Muscle layer of colon (tissue), 2 donors: Measurements from ENCODE around the gene CMYA5.
"Not testable (repeated sequence)": the region's sequence is repeated elsewhere in the genome, so short reads cannot be mapped to it uniquely, and the experiment has no call there.

Source experiments
- H3K27ac ChIP-seq: one replicate; pipeline ENCODE4 v1.7.0; 2013; ENCODE audit warnings: low read depth, mild to moderate bottlenecking, low read length, moderate library complexity
- H3K27me3 ChIP-seq, 2 donors: one replicate each; pipeline ENCODE4 v1.7.0; 2013; ENCODE audit warnings: low read length in 2 of 2, mild to moderate bottlenecking in 2 of 2; ENCODE audit not compliant: insufficient read depth in 2 of 2, control insufficient read depth in 1 of 2
- H3K36me3 ChIP-seq: one replicate; pipeline ENCODE4 v1.7.0; 2013; ENCODE audit warnings: mild to moderate bottlenecking, low read length; ENCODE audit not compliant: insufficient read depth
- H3K4me1 ChIP-seq: one replicate; pipeline ENCODE4 v1.7.0; 2013; ENCODE audit warnings: mild to moderate bottlenecking, low read length; ENCODE audit not compliant: insufficient read depth
- H3K4me3 ChIP-seq, 2 donors: one replicate each; pipeline ENCODE4 v1.7.0; 2013; ENCODE audit warnings: low read length in 2 of 2, low read depth in 1 of 2, mild to moderate bottlenecking in 1 of 2, moderate library complexity in 1 of 2
- H3K9ac ChIP-seq: one replicate; pipeline ENCODE4 v1.7.0; 2013; ENCODE audit warnings: low read length
- H3K9me3 ChIP-seq: one replicate; pipeline ENCODE4 v1.7.0; 2013; ENCODE audit warnings: mild to moderate bottlenecking, low read length
- donor health status: abdominal sarcoma.
- donor health status: Adenocarcinoma of cecum.

CMYA5 gene

DNA sequence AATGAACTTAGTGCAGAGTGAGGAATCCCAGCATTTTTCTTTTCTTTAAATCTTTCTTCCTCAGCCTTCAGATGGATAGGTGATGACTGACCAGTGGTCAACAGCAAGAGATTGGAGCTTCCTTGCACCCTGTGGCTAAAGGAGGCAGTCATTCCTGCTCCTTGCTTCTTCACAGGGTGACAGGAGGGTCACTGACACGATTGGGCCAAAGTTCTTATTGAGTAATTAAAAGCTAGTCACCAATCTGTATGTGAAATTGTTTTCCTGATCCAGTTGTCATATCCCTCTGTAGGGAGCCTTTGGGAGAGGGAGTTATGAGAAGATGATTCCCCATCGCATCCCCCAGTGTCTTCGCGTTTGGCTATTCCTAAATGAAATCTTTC lies 85.2 kb downstream of the CMYA5 start:
- H3K9ac ChIP-seq = no peak overlapping the region
- no peaks in the 10 kb centered on the region for H3K36me3 ChIP-seq
- H3K4me1 ChIP-seq = no peaks in the 10 kb centered on the region
- no peaks in the 10 kb centered on the region for H3K27me3 ChIP-seq
- H3K27ac ChIP-seq = no peak overlapping the region
- no peak overlapping the region for H3K4me3 ChIP-seq
- no peaks in the 10 kb centered on the region for H3K9me3 ChIP-seq

DNA sequence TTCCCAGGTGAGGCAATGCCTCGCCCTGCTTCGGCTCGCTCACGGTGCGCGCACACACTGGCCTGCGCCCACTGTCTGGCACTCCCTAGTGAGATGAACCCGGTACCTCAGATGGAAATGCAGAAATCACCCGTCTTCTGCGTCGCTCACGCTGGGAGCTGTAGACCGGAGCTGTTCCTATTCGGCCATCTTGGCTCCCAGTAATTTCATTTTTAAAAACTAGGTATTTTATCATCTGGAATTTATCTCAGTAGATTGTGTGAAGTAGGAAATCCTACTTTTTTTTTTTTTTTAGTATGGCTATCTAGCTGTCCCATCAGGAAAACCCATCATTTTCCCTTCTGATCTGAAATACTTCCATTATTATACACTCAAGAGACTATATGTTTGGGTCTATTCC lies 95.1 kb downstream of the CMYA5 start:
- H3K36me3 ChIP-seq, H3K27ac ChIP-seq, H3K27me3 ChIP-seq, H3K9ac ChIP-seq, H3K4me1 ChIP-seq, H3K4me3 ChIP-seq, H3K9me3 ChIP-seq: not testable (repeated sequence)

DNA sequence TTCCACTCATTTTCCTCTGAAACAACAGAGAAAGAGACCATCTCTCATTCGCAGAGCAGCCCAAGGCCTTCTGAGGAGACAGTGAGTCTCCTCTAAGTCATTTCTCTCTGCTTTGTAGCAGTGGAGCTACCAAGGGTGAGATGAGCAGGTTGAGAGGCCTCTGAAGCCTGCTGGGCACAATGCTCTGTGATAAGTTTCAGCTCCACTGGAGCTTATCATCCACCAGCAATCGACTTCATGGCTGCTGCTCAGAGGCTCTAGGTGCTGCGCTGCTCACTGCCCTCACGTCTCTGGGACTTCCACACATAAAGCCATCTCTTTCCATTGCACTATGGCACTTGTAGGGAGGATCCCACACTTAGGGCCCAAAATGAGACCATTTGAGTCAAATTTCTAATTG lies 96.3 kb downstream of the CMYA5 start:
- H3K4me1 ChIP-seq = no peaks in the 10 kb centered on the region

DNA sequence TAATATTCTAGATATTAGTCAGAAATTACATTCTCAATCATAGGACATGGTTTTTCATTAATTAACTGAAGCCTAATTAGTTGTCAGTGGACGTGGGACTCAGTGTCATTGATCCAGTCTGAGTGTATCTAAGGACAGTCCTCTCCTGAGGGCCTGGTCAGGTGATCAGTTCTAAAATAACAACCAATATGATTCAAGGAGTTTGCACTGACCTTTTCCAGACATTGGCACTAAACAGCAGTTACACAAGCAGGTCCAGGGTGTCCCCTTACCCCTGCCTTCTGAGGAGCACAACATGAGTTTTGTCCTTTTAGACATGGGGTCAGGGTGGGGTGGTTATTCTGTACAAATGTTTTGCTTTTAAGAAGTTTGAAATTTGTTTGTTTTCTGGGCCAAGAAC lies 97.8 kb downstream of the CMYA5 start:
- Histone ChIP-seq H3K27me3 (no peaks in the 10 kb centered on the region), H3K4me3 (no peak overlapping the region), H3K4me1 (no peaks in the 10 kb centered on the region), H3K27ac (no peak overlapping the region), H3K36me3 (no peaks in the 10 kb centered on the region), H3K9ac (no peak overlapping the region), H3K9me3 (no peaks in the 10 kb centered on the region)

More for the DNA sequence above, 96.3 kb downstream of the CMYA5 start:
- Histone ChIP-seq H3K9ac (no peak overlapping the region), H3K9me3 (no peaks in the 10 kb centered on the region), H3K4me3 (no peak overlapping the region), H3K36me3 (no peaks in the 10 kb centered on the region), H3K27ac (no peak overlapping the region), H3K27me3 (no peaks in the 10 kb centered on the region)

DNA sequence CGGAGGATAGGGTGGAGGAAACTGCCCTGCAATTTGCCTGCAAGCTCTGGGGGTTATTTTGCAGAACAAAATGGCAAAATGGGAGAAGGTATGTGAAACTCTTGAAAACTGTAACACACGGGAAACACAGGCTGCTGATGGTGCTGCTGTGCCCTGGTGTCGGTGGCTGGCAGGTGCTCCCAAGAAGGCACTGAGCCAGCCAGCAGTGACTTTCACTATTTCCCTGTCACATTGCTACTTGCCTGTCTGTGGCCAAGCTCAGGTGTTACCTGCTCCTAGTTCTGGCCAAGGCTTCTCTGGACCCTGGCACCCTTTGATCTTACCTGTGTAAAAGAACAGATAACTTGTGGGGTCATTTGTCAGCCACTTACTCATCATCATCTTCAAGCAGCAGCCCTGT lies 102.2 kb downstream of the CMYA5 start:
- Histone ChIP-seq H3K27ac (no peak overlapping the region), H3K9ac (no peak overlapping the region), H3K4me3 (no peak overlapping the region), H3K27me3 (no peaks in the 10 kb centered on the region), H3K36me3 (no peaks in the 10 kb centered on the region), H3K9me3 (no peaks in the 10 kb centered on the region), H3K4me1 (peaks cover 5% of the 10 kb centered on the region)

DNA sequence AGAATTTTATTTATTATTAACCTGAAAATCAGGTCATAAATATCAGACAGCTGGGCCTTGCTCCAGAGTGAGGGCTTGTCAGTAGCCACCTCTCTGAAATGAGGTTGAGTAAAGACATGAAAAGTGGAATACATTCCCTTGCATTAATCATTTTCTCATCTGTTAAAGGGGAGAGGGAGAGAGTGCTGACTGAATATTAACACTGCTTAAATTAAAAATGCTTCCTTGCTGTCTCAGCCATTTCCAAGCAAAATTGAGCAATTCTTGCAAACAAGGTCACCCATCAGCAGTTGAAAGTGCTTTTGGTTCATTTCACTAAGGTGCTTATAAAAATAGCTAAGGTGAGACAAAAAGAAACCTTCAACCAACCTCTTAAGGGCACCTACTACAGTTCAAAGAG lies 102.8 kb downstream of the CMYA5 start:
- Histone ChIP-seq H3K27ac (no peak overlapping the region), H3K27me3 (no peaks in the 10 kb centered on the region), H3K9me3 (no peaks in the 10 kb centered on the region), H3K4me1 (peaks cover 5% of the 10 kb centered on the region), H3K36me3 (no peaks in the 10 kb centered on the region), H3K9ac (no peak overlapping the region), H3K4me3 (no peak overlapping the region)

DNA sequence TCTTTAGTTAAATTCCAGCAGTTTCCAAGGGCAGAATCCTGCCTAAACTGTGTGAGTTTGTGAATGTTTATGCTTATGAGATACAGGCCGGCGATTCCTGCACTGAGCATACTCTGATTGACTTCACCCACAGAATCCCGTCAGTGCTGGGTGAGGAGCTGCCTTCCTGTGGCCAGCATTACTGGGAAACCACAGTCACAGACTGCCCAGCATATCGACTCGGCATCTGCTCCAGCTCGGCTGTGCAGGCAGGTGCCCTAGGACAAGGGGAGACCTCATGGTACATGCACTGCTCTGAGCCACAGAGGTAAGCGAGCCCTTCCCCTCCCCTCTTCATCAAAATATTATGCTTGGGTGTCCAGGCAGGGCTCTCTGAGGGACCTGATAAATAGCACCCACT lies 103.7 kb downstream of the CMYA5 start:
- Histone ChIP-seq H3K27me3 (no peaks in the 10 kb centered on the region), H3K4me3 (no peak overlapping the region), H3K27ac (no peak overlapping the region), H3K9me3 (no peaks in the 10 kb centered on the region), H3K36me3 (no peaks in the 10 kb centered on the region), H3K9ac (no peak overlapping the region), H3K4me1 (peaks cover 5% of the 10 kb centered on the region)

DNA sequence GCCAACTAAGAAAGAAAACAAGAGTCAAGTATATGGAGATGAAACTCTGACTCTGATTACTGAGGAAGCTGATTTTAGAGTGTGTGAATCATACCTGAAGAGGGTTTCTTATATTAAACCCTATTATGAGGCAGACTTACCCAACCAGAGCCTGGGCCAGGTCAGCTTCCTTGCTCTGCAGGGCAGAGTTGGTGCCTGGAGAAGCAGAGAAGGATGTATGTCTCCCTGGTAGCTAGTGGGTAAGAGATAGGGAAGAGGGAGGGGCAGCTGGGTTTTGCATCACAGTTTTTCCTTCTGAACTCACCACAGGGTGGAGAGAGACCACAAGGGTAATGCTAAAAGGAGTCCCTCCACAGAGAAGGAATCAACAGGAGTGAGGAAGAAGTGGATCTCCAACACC lies 104.1 kb downstream of the CMYA5 start:
- Histone ChIP-seq H3K27ac (no peak overlapping the region), H3K4me1 (peaks cover 5% of the 10 kb centered on the region)

DNA sequence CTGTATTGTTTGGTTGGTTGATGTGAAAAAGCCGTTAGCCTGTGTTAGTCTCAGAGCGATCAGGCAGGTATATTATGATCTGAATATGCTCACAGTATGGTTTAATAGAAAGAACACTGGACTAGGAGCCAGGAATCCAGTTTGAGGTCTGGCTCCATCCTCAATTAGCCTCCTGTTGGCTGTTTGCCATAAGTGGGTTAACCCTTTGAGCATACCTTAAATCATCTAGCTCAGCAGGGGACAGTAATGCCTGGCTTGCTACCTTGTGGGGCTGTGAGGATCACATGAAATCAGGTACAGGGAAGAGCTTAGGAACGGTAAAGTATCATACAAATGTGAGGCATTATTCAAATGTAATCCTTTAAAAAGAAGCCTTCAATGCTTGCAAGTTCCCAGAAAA lies 104.7 kb downstream of the CMYA5 start:
- Histone ChIP-seq H3K27ac (no peak overlapping the region), H3K36me3 (no peaks in the 10 kb centered on the region), H3K27me3 (no peaks in the 10 kb centered on the region), H3K9me3 (no peaks in the 10 kb centered on the region), H3K4me3 (no peak overlapping the region), H3K9ac (no peak overlapping the region), H3K4me1 (peaks cover 5% of the 10 kb centered on the region)

More for the DNA sequence above, 104.1 kb downstream of the CMYA5 start:
- H3K27me3 ChIP-seq = no peaks in the 10 kb centered on the region
- no peaks in the 10 kb centered on the region for H3K36me3 ChIP-seq
- H3K4me3 ChIP-seq = no peak overlapping the region
- no peaks in the 10 kb centered on the region for H3K9me3 ChIP-seq
- H3K9ac ChIP-seq = no peak overlapping the region

DNA sequence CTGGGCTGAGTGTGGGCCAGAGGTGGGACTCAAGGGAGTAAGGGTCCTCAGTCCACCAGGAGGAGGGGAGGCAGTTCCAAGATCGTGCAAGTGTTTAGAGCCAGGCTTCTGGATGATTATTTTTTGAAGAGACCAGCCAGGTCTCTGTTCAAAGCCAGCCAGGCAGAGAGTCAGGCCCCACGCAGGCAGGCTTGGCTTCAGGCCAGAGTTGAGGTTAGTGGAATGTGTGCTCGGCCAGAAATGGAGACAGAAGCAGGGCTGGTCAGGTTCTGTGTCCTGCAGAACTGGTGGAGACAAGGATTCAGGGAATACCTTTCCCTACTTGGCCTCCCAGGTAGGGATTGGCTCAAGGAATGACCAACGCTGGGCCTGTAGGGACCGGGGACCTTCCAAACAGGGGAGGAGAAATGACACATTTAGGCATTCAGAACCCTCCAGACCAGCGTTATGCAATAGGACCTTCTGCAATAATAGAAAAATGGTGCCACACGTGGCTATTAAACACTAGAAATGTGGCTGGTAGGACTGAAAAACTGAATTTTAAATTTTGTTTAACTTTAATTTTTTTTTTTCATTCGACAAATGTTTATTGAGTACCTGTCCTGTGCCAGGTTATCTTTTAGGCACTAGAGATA lies 106.2 kb downstream of the CMYA5 start:
- Histone ChIP-seq H3K9me3 (no peaks in the 10 kb centered on the region), H3K4me3 (no peak overlapping the region), H3K36me3 (no peaks in the 10 kb centered on the region), H3K27me3 (no peaks in the 10 kb centered on the region), H3K27ac (no peak overlapping the region), H3K4me1 (peaks cover 5% of the 10 kb centered on the region), H3K9ac (no peak overlapping the region)

DNA sequence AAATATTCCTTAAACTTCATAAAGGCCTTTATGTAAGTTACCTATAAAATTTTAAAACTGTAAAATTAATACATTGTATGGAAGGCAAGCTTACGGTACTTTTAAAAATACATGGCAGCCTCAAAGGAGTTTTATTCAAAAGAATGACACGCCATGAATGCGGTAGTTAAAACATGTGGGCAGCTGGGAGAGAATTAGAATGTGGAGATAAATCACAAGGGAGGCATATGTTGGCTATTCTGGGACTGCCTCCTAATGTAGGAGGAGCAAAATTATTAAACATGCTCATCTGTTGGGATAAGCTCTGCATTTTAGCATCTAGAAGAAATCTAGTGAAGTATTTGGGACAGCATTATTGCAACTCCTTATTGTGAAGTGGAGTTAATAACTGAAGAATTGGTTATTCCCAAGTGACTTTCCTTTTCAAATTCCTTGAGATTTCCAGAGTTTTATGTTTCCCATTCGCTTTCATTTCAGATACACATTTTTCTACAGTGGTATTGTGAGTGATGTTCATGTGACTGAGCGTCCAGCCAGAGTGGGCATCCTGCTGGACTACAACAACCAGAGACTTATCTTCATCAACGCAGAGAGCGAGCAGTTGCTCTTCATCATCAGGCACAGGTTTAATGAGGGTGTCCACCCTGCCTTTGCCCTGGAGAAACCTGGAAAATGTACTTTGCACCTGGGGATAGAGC lies 109.4 kb downstream of the CMYA5 start:
- H3K9ac ChIP-seq = no peak overlapping the region
- H3K27ac ChIP-seq = no peak overlapping the region
- H3K27me3 ChIP-seq = no peaks in the 10 kb centered on the region
- H3K4me3 ChIP-seq = no peak overlapping the region
- peaks cover 17% of the 10 kb centered on the region for H3K4me1 ChIP-seq
- no peaks in the 10 kb centered on the region for H3K36me3 ChIP-seq
- no peaks in the 10 kb centered on the region for H3K9me3 ChIP-seq
